Esophagus squamous epithelium (tissue), 4 donors: ENCODE data around the gene AP1S1.

Experiments
- POLR2A ChIP-seq, 4 donors: fragments of 450-650 bp; IDR thresholded peaks; one replicate each; pipeline ENCODE4 v1.6.1; 2017; ENCODE audit warnings: antibody characterized with exemption in 4 of 4, mild to moderate bottlenecking in 4 of 4, moderate library complexity in 3 of 4
- TF ChIP-seq, protein P1 (sequence below), 6 experiments: fragments of 450-650 bp in 4 of 6; fragments of 200-600 bp in 2 of 6; sonication (generic) in 2 of 6; IDR thresholded peaks; one replicate each; pipeline ENCODE4 v1.5.1; 2016 to 2019; ENCODE audit warnings: antibody characterized with exemption in 6 of 6, mild to moderate bottlenecking in 4 of 6, moderate library complexity in 4 of 6

DNA sequence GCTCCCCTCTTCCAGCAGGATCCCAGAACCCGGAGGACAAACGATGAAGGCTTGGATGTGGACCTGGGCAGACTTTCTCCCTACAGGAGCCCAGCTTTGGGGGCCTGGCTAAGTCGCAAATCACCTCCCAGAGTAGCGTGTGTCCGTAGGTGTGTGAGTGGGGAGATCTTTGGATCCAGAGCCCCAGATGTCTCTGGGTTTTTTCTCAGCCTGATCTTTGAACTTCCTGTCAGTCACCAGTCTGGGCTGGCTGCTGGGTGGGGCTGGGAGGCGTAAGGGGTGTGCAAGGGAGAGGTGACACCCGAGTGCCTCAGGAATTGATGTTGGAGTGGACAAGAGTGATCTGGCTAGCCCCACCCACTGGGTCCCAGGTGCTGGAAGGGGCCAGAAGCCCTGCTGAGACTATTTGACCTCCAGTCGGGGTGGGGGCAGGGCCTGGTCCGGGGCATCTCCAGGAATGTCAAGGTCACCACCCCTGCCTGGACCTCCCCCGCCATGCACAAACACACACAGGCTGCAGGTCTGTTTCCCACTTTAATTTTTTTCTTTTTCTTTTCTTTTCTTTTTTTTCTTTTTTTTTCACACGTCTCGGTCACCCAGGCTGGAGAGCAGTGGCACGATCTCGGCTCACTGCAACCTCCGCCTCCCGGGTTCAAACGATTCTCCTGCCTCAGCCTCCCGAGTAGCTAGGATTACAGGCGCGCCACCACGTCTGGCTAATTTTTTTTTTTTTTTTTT, 46.8 kb downstream of the AP1S1 start, which contains the start of gene MOGAT3:
- TF ChIP-seq, protein P1, sequence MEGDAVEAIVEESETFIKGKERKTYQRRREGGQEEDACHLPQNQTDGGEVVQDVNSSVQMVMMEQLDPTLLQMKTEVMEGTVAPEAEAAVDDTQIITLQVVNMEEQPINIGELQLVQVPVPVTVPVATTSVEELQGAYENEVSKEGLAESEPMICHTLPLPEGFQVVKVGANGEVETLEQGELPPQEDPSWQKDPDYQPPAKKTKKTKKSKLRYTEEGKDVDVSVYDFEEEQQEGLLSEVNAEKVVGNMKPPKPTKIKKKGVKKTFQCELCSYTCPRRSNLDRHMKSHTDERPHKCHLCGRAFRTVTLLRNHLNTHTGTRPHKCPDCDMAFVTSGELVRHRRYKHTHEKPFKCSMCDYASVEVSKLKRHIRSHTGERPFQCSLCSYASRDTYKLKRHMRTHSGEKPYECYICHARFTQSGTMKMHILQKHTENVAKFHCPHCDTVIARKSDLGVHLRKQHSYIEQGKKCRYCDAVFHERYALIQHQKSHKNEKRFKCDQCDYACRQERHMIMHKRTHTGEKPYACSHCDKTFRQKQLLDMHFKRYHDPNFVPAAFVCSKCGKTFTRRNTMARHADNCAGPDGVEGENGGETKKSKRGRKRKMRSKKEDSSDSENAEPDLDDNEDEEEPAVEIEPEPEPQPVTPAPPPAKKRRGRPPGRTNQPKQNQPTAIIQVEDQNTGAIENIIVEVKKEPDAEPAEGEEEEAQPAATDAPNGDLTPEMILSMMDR (IDR thresholded peaks at IDR 0.05): no peak
- TF ChIP-seq POLR2A (IDR thresholded peaks at IDR 0.05): no peak
